LNCAP (cell line): ENCODE measurements around the gene PLAGL2.

Experiments used
- TF ChIP-seq, protein P1 (sequence below): fragments of 450-650 bp; IDR thresholded peaks from 2 replicates; pipeline ENCODE4 v1.5.1; 2017; ENCODE audit warnings: mild to moderate bottlenecking

Gene PLAGL2

DNA sequence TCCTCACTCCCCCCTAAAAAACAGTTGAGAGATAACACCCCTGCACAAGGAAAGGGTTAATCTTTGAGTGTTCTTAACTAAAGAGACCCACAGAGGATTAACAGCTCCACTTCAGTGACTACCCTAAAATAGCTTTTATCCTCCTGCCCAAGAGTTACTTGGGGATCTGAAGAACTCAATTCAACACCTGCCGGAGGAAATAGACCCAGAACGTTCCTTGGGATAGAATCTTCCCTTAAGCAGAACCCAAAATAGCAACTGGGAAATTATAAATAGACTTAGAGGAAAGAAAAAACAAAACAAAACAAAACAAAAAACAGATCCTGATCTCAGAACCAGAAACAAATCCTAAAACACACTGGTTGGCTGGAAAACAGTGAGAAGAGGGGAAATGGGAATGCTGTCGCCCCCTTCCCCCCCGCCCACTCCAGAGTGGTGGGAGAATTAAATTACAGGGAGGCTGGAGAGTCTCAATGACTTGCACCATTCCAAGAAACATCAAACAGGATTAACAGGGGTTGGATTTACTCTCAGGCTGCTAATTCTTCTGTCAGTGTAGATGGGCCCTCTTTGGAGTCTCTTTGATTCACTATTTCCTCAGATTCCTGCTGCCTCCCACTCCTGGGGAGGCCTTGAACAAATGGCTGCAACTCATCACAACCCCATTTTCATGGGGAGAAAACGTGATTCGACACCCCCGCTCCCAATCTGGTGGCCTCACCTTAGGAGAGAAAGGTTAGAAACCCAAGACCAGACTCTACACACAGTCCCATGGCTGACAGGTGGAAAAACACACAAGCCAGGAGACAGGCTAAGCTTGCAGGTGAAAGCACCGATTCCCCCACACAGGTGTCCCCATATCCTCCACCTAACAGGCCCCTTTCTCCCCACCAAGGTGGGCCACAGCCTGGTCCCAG lies 1.4 kb downstream of the PLAGL2 start:
- TF ChIP-seq, protein P1, sequence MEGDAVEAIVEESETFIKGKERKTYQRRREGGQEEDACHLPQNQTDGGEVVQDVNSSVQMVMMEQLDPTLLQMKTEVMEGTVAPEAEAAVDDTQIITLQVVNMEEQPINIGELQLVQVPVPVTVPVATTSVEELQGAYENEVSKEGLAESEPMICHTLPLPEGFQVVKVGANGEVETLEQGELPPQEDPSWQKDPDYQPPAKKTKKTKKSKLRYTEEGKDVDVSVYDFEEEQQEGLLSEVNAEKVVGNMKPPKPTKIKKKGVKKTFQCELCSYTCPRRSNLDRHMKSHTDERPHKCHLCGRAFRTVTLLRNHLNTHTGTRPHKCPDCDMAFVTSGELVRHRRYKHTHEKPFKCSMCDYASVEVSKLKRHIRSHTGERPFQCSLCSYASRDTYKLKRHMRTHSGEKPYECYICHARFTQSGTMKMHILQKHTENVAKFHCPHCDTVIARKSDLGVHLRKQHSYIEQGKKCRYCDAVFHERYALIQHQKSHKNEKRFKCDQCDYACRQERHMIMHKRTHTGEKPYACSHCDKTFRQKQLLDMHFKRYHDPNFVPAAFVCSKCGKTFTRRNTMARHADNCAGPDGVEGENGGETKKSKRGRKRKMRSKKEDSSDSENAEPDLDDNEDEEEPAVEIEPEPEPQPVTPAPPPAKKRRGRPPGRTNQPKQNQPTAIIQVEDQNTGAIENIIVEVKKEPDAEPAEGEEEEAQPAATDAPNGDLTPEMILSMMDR = no peak

DNA sequence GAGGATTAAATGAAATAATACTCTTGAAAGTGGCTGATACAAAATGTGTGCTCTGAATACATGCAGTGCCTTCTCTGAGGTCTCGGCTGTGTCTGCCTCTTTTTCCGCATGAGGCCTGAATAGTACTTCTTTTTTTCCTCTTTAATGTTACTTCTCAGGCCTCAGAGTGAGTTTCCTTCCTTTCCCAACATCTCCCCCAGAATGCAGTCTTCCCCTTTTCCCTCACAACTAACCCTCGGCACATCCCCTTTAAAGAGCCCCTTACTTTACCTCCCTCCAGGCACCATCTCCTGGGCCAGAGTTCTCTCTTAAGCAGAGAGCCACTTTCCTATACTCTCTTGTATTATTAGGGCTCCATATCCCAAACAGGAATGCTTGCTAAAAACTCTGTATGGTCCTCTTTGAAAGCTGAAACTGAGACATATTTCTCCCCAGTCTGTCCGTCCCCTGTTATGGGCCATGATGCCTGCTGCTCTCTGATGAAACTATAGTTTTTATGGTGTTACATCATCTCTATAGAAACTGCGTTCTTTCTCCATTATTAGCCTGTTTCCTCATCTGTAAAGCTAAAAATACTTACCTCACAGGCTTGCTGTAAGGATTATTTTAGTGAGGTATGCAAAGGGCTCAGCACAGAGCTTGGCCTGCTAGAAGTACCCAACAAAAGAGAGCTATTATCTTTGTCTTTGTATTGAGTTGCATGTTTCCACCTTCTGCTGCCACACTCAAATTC lies 2.3 kb downstream of the PLAGL2 start:
- TF ChIP-seq, protein P1 = no peak

DNA sequence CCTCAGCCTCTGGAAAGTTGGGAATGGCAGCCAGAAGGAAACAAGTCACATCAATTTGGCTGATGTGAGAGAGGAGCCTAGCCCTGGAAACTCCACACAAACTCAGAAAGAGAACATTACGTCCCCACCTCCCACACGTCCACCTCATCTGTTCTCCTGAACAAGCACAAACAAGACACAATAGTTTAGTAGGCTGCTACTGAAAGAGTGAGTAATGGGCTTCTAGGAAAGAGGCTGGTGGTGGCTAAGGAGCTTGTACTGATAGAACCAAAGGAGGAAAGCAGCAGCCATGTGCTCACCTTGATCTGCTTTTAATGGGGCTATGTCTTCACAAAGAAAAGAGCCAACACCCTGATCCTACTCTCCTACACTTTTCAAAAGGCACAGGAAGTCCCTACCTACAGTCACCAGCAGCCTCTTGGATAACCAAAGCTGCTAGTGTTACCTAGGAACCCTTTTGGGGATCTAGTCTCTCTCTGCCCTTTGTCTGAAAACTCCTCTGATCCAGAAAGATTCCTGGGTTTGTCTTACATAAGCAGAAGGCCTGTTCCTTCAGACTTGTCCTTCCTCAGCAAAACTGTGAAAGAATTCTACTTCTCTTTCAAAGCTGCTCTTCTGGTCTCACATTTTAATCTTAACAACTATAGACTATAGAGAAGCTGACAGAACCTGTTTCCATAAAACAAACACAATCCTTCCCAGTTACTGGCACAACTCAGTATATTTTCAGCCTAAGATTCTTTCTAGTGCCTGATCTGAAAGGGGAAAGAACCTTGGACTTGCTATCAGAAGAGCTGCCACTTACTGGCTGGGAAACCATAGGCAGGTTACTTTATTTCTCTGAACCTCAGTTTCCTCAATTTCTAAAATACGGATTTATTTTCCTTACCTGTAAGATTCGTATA lies 3.1 kb downstream of the PLAGL2 start:
- TF ChIP-seq, protein P1 = no peak

DNA sequence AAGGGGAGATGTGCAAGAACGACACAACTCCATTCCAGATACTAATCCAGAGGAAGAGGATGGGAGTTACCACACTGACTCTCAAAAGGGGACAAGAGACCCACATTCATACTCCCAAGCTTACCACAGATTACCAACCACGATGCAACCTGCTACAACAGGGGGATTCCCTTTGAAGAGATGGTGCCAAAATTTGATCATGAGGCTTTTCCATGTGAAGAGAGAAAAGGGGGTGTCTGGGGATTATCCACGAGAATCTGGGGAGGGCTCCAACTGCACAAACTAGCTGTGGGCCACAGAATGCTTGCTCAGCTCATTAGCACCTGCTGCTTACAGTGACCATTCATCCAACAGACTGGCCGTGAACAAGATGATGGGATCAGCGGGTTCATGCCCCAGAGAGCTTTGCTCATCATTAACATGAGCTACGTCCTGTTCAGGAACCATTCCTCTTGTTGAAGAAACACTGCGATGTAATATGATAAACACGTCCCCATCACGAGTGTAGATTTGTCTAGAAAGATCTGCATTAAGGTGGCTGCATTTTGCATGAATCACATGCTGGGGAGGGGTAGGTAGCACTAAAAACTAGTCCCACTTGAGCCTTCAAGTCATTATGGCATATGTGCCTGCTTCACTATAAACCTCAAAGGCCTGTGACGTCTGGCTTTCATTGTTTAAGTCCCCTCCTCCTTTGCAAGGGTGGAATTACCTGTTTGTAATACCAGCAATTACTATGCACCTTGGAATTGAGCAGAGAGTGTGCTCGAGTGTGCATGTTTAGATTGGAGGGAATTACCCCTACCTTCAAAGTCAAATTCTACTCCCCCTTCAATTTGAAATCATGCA lies 4.0 kb downstream of the PLAGL2 start:
- TF ChIP-seq, protein P1 = no peak

DNA sequence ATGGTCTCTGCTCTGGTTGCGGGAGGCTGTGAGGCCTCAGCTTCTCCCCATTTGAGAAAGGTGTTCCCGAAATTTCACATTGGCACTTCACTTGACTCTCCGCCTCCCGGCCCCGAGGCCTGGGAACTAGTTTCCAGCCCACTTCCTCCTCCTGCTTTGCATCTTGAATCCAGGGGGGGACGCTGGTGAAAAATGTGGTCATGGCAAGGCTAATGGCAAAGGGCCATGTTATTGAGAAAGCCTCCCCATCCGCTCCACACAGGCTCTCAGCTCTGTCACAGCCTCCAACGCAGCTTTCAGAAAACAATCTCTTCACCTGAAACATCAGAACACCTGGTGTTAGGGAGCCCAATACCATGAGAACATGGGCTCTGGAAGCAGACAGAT lies 5.6 kb downstream of the PLAGL2 start:
- TF ChIP-seq, protein P1 = no peak

DNA sequence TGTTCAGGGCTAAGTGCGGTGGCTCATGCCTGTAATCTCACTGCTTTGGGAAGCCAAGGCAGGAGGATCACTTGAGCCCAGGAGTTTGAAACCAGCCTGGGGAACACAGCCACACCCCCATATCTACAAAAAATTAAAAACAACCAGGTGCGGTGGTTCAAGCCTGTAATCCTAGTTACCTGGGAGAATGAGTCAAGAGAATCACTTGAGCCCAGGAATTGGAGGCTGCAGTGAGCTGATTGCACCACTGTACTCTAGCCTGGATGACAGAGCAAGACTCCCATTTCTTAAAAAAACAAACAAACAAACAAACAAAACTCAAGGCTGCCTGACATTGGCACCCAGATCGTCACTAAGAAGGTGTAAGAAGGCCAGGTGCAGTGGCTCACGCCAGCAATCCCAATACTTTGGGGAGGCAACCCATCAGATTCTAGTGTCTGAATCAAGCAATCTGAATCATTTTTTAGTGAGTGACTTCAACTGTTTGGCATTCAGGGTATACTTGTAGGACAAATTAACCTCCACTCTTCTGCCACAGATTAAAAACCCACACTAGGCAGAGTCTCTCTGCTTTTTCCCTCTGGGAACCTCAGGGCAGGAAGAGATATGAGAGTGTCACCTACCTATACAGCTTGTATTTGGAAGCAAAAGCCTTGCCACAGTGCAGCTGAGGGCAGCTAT lies 6.1 kb downstream of the PLAGL2 start:
- TF ChIP-seq, protein P1 = no peak
